Measurements from ENCODE around the gene GSTM3.

Gene GSTM3

GRCh38 chr1:109765483-109765815 lies 24.6 kb upstream of the GSTM3 start:
- H3K4me3 ChIP-seq (ENCODE audit: insufficient read depth, low read length, poor library complexity, severe bottlenecking), result no peak overlapping the region
- no peak overlapping the region for H3K27ac ChIP-seq (ENCODE audit: low read depth, low read length)
- H3K9me2 ChIP-seq (replicated peaks; ENCODE audit: insufficient read depth, low read length), result no peaks in the 10 kb centered on the region
- no peaks in the 10 kb centered on the region for H4K20me1 ChIP-seq (ENCODE audit: low read depth, low read length)
- H3K79me2 ChIP-seq (ENCODE audit: insufficient read depth, low read length), result no peaks in the 10 kb centered on the region
- H3K9ac ChIP-seq (ENCODE audit: low read length), result no peak overlapping the region
- H2AFZ ChIP-seq (ENCODE audit: low read depth, low read length, severe bottlenecking), result no peak overlapping the region
- TF ChIP-seq EZH2phosphoT487 (conservative IDR thresholded peaks at IDR 0.05; ENCODE audit: low read length) (no peak), CTCF (IDR thresholded peaks at IDR 0.05; ENCODE audit: insufficient read depth, low read length, poor library complexity, severe bottlenecking) (no peak)
- H3F3A ChIP-seq (ENCODE audit: insufficient read depth), result no peaks in the 10 kb centered on the region
- H3K4me2 ChIP-seq (ENCODE audit: low read depth, low read length, poor library complexity, severe bottlenecking), result no peak overlapping the region
- H3K9me3 ChIP-seq (ENCODE audit: insufficient read depth, low read length), result no peaks in the 10 kb centered on the region
- H3K27me3 ChIP-seq (ENCODE audit: low read length), result no peaks in the 10 kb centered on the region
- no peaks in the 10 kb centered on the region for H3K36me3 ChIP-seq (ENCODE audit: low read length)

GRCh38 chr1:109764561-109765482 lies 24.0 kb upstream of the GSTM3 start:
- H3K9me3 ChIP-seq (ENCODE audit: insufficient read depth, low read length), result no peaks in the 10 kb centered on the region
- H3K4me3 ChIP-seq (ENCODE audit: insufficient read depth, low read length, poor library complexity, severe bottlenecking), result no peak overlapping the region
- no peaks in the 10 kb centered on the region for H3K36me3 ChIP-seq (ENCODE audit: low read length)
- no peak overlapping the region for H3K4me2 ChIP-seq (ENCODE audit: low read depth, low read length, poor library complexity, severe bottlenecking)
- no peaks in the 10 kb centered on the region for H4K20me1 ChIP-seq (ENCODE audit: low read depth, low read length)
- H3K9ac ChIP-seq (ENCODE audit: low read length), result no peak overlapping the region
- H3K27me3 ChIP-seq (ENCODE audit: low read length), result no peaks in the 10 kb centered on the region
- no peaks in the 10 kb centered on the region for H3F3A ChIP-seq (ENCODE audit: insufficient read depth)
- no peaks in the 10 kb centered on the region for H3K9me2 ChIP-seq (replicated peaks; ENCODE audit: insufficient read depth, low read length)
- H3K79me2 ChIP-seq (ENCODE audit: insufficient read depth, low read length), result no peaks in the 10 kb centered on the region
- H2AFZ ChIP-seq (ENCODE audit: low read depth, low read length, severe bottlenecking), result no peak overlapping the region
- H3K27ac ChIP-seq (ENCODE audit: low read depth, low read length), result no peak overlapping the region
- TF ChIP-seq EZH2phosphoT487 (conservative IDR thresholded peaks at IDR 0.05; ENCODE audit: low read length) (no peak), CTCF (IDR thresholded peaks at IDR 0.05; ENCODE audit: insufficient read depth, low read length, poor library complexity, severe bottlenecking) (no peak)

- Histone ChIP-seq H3F3A (ENCODE audit: insufficient read depth) (no peaks in the 10 kb centered on the region), H3K9me2 (replicated peaks; ENCODE audit: insufficient read depth, low read length) (no peaks in the 10 kb centered on the region), H3K4me2 (ENCODE audit: low read depth, low read length, poor library complexity, severe bottlenecking) (no peak within 1 kb of the TSS), H3K9ac (ENCODE audit: low read length) (no peak within 1 kb of the TSS), H3K27ac (ENCODE audit: low read depth, low read length) (no peak within 1 kb of the TSS), H4K20me1 (ENCODE audit: low read depth, low read length) (no peaks in the 10 kb centered on the region), H3K4me3 (ENCODE audit: insufficient read depth, low read length, poor library complexity, severe bottlenecking) (no peak within 1 kb of the TSS), H2AFZ (ENCODE audit: low read depth, low read length, severe bottlenecking) (no peak within 1 kb of the TSS), H3K36me3 (ENCODE audit: low read length) (no peaks in the 10 kb centered on the region), H3K79me2 (ENCODE audit: insufficient read depth, low read length) (no peaks in the 10 kb centered on the region), H3K9me3 (ENCODE audit: insufficient read depth, low read length) (no peaks in the 10 kb centered on the region), H3K27me3 (ENCODE audit: low read length) (no peaks in the 10 kb centered on the region)
- TF ChIP-seq EZH2phosphoT487 (conservative IDR thresholded peaks at IDR 0.05; ENCODE audit: low read length), result no peak
- no peak for TF ChIP-seq CTCF (IDR thresholded peaks at IDR 0.05; ENCODE audit: insufficient read depth, low read length, poor library complexity, severe bottlenecking)
Observed at GRCh38 chr1:109763646-109764415, 23.0 kb upstream of the GSTM3 start, which contains the start of gene EPS8L3. Gene EPS8L3, minus strand, starts transcription at chr1:109763923. Its CDS starts 2,174 bp downstream, at chr1:109761749.

Measured in SU-DHL-6 (cell line).